HG02870 (cell line): ENCODE measurements around the gene FAM20A.

ENCODE experiments used
- ATAC-seq: cut with Tn5 transposase; IDR thresholded peaks from one replicate; pipeline ENCODE4 v1.9.1; 2021; ENCODE audit warnings: mild to moderate bottlenecking, moderate library complexity; ENCODE audit not compliant: unreplicated experiment

FAM20A gene

GRCh38 chr17:68610554-68610953 lies 9.4 kb upstream of the FAM20A start:
- no peak for ATAC-seq

GRCh38 chr17:68608515-68609130 lies 7.5 kb upstream of the FAM20A start:
- no peak for ATAC-seq

GRCh38 chr17:68606451-68607307 lies 5.5 kb upstream of the FAM20A start:
- no peak for ATAC-seq

GRCh38 chr17:68605914-68606313 lies 4.7 kb upstream of the FAM20A start:
- no peak for ATAC-seq

GRCh38 chr17:68603656-68604055 lies 2.5 kb upstream of the FAM20A start:
- no peak for ATAC-seq

- ATAC-seq: no peak
Observed at GRCh38 chr17:68603027-68603426, 1.9 kb upstream of the FAM20A start.

- ATAC-seq: no peak
Observed at GRCh38 chr17:68602289-68602688, 1.1 kb upstream of the FAM20A start.

GRCh38 chr17:68601565-68602288 lies 560 bp upstream of the FAM20A start:
- no peak for ATAC-seq

GRCh38 chr17:68600067-68600930 lies 868 bp downstream of the FAM20A start:
- no peak for ATAC-seq

GRCh38 chr17:68599552-68600066 lies 1.6 kb downstream of the FAM20A start:
- ATAC-seq: no peak

- no peak for ATAC-seq
Observed at GRCh38 chr17:68599091-68599490, 2.1 kb downstream of the FAM20A start.

GRCh38 chr17:68598545-68598961 lies 2.6 kb downstream of the FAM20A start:
- ATAC-seq: no peak

- ATAC-seq: no peak
Observed at GRCh38 chr17:68598074-68598473, 3.1 kb downstream of the FAM20A start.

- no peak for ATAC-seq
Observed at GRCh38 chr17:68596411-68596945, 4.7 kb downstream of the FAM20A start.

- no peak for ATAC-seq
Observed at GRCh38 chr17:68595986-68596385, 5.2 kb downstream of the FAM20A start.

GRCh38 chr17:68595496-68595895 lies 5.7 kb downstream of the FAM20A start:
- no peak for ATAC-seq

GRCh38 chr17:68594552-68594951 lies 6.6 kb downstream of the FAM20A start:
- ATAC-seq: no peak

GRCh38 chr17:68592682-68593641 lies 8.2 kb downstream of the FAM20A start:
- no peak for ATAC-seq

GRCh38 chr17:68592009-68592408 lies 9.2 kb downstream of the FAM20A start:
- no peak for ATAC-seq
